ENCODE measurements around the gene SPO11.

Gene SPO11

GRCh38 chr20:57289391-57290177 lies 40.0 kb upstream of the SPO11 start:
- no peak for TF ChIP-seq CTCF (conservative IDR thresholded peaks at IDR 0.05; ENCODE audit: low read depth, low read length)
- no peak overlapping the region for H3K27ac ChIP-seq
- peaks cover 26% of the 10 kb centered on the region for H3K4me1 ChIP-seq (ENCODE audit: low read depth, poor library complexity, severe bottlenecking)
- no peak overlapping the region for H3K4me2 ChIP-seq
- H3K9ac ChIP-seq = no peak overlapping the region
- no peaks in the 10 kb centered on the region for H4K20me1 ChIP-seq (ENCODE audit: insufficient read depth)
- no peaks in the 10 kb centered on the region for H3K27me3 ChIP-seq (ENCODE audit: insufficient read depth, low read depth)
- no peak overlapping the region for H2AFZ ChIP-seq (ENCODE audit: low read depth)
- H3K79me2 ChIP-seq (ENCODE audit: insufficient read depth, low read depth) = no peaks in the 10 kb centered on the region
- H3K4me3 ChIP-seq (IDR thresholded peaks at IDR 0.05; ENCODE audit: insufficient read depth, low read depth, low read length) = no peak overlapping the region
- H3K36me3 ChIP-seq (ENCODE audit: insufficient read depth) = no peaks in the 10 kb centered on the region

DNA sequence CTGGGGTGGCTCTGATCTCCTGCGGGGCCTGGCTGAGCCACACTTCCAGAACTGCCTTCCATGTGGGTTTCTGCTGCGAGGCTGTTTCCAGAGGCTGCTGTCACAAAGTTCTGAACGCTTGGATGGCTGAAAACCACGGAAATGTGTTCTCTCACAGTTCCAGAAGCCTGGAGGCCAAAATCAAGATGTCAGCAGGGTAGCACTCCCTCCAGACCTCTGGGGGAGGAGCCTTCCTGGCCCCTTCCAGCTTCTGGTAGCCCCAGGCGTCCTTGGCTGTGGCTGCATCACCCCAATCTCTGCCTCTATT lies 39.5 kb upstream of the SPO11 start:
- no peak overlapping the region for H3K4me3 ChIP-seq (IDR thresholded peaks at IDR 0.05; ENCODE audit: insufficient read depth, low read depth, low read length)
- H3K36me3 ChIP-seq (ENCODE audit: insufficient read depth) = no peaks in the 10 kb centered on the region
- no peaks in the 10 kb centered on the region for H4K20me1 ChIP-seq (ENCODE audit: insufficient read depth)
- H3K4me2 ChIP-seq = no peak overlapping the region
- H3K4me1 ChIP-seq (ENCODE audit: low read depth, poor library complexity, severe bottlenecking) = peaks cover 21% of the 10 kb centered on the region
- TF ChIP-seq CTCF (conservative IDR thresholded peaks at IDR 0.05; ENCODE audit: low read depth, low read length) = no peak
- no peak overlapping the region for H2AFZ ChIP-seq (ENCODE audit: low read depth)
- no peaks in the 10 kb centered on the region for H3K27me3 ChIP-seq (ENCODE audit: insufficient read depth, low read depth)
- H3K79me2 ChIP-seq (ENCODE audit: insufficient read depth, low read depth) = no peaks in the 10 kb centered on the region
- H3K27ac ChIP-seq = no peak overlapping the region
- H3K9ac ChIP-seq = no peak overlapping the region

DNA sequence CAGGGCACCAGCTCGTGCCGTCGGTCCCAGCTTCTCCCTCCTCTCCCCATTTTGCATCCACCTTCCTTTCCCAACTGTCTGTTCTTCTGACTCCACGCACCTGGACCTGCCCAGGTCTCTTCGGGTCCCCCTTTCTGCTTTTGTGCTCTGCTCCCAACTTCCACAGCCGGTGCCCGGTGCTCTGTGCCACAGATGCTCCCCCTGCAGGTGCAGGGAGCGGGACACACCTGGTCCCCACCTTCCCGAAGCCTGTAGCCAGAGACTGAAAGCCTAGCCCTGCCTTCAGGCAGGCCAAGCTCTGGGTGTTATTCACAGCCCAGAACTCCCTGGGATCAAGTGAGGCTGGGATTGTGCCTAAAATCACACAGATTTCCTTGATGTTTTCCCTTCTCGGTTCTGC lies 38.6 kb upstream of the SPO11 start:
- H2AFZ ChIP-seq (ENCODE audit: low read depth) = no peak overlapping the region
- H3K27ac ChIP-seq = no peak overlapping the region
- no peaks in the 10 kb centered on the region for H3K79me2 ChIP-seq (ENCODE audit: insufficient read depth, low read depth)
- no peak for TF ChIP-seq CTCF (conservative IDR thresholded peaks at IDR 0.05; ENCODE audit: low read depth, low read length)
- H4K20me1 ChIP-seq (ENCODE audit: insufficient read depth) = no peaks in the 10 kb centered on the region
- H3K36me3 ChIP-seq (ENCODE audit: insufficient read depth) = no peaks in the 10 kb centered on the region
- H3K27me3 ChIP-seq (ENCODE audit: insufficient read depth, low read depth) = no peaks in the 10 kb centered on the region
- no peak overlapping the region for H3K4me3 ChIP-seq (IDR thresholded peaks at IDR 0.05; ENCODE audit: insufficient read depth, low read depth, low read length)
- no peak overlapping the region for H3K9ac ChIP-seq
- H3K4me2 ChIP-seq = no peak overlapping the region
- H3K4me1 ChIP-seq (ENCODE audit: low read depth, poor library complexity, severe bottlenecking) = peaks cover 12% of the 10 kb centered on the region

GRCh38 chr20:57291694-57292093 lies 37.9 kb upstream of the SPO11 start:
- H3K79me2 ChIP-seq (ENCODE audit: insufficient read depth, low read depth) = no peaks in the 10 kb centered on the region
- H3K9ac ChIP-seq = no peak overlapping the region
- no peak overlapping the region for H2AFZ ChIP-seq (ENCODE audit: low read depth)
- H3K4me3 ChIP-seq (IDR thresholded peaks at IDR 0.05; ENCODE audit: insufficient read depth, low read depth, low read length) = no peak overlapping the region
- no peaks in the 10 kb centered on the region for H4K20me1 ChIP-seq (ENCODE audit: insufficient read depth)
- H3K27ac ChIP-seq = no peak overlapping the region
- no peaks in the 10 kb centered on the region for H3K27me3 ChIP-seq (ENCODE audit: insufficient read depth, low read depth)
- H3K4me2 ChIP-seq = no peak overlapping the region
- no peaks in the 10 kb centered on the region for H3K36me3 ChIP-seq (ENCODE audit: insufficient read depth)
- no peak for TF ChIP-seq CTCF (conservative IDR thresholded peaks at IDR 0.05; ENCODE audit: low read depth, low read length)
- peaks cover 12% of the 10 kb centered on the region for H3K4me1 ChIP-seq (ENCODE audit: low read depth, poor library complexity, severe bottlenecking)

Measured in KMS-11 (cell line).